DOHH2 (cell line): Measurements from ENCODE around the gene UQCC5.
A peak's percentile ranks its signal among the peaks of the same experiment; 100 is the strongest.

Experiments used
- H3F3A ChIP-seq: fragments of 200-600 bp; sonication (generic), shearing (Covaris generic); 2 replicates; pipeline ENCODE4 v1.6.0; 2016; ENCODE audit warnings: antibody characterized with exemption, mild to moderate bottlenecking; ENCODE audit not compliant: control insufficient read depth, insufficient read depth
- H3K27ac ChIP-seq: fragments of 200-600 bp; sonication (generic); 2 replicates; pipeline ENCODE4 v1.5.1; 2014; ENCODE audit warnings: low read depth, mild to moderate bottlenecking, low read length, moderate library complexity
- H3K27me3 ChIP-seq: fragments of 200-600 bp; sonication (generic); 2 replicates; pipeline ENCODE4 v1.6.1; 2014; ENCODE audit warnings: mild to moderate bottlenecking, low read length, mixed read lengths; ENCODE audit not compliant: control insufficient read depth
- H3K36me3 ChIP-seq: fragments of 200-600 bp; sonication (generic); 2 replicates; pipeline ENCODE4 v1.6.1; 2014; ENCODE audit warnings: mild to moderate bottlenecking, low read length, moderate library complexity, mixed read lengths; ENCODE audit not compliant: control insufficient read depth
- H3K4me1 ChIP-seq: fragments of 200-600 bp; sonication (generic); 2 replicates; pipeline ENCODE4 v1.6.1; 2014; ENCODE audit warnings: mild to moderate bottlenecking, low read length, mixed read lengths; ENCODE audit not compliant: control insufficient read depth
- H3K4me2 ChIP-seq: fragments of 200-600 bp; sonication (generic); 2 replicates; pipeline ENCODE4 v1.6.0; 2014; ENCODE audit warnings: mild to moderate bottlenecking, low read length, moderate library complexity
- H3K4me3 ChIP-seq: fragments of 200-600 bp; sonication (generic); 2 replicates; pipeline ENCODE4 v1.5.1; 2014; ENCODE audit warnings: mild to moderate bottlenecking, low read length, mixed read lengths
- H3K79me2 ChIP-seq: fragments of 200-600 bp; sonication (generic); 2 replicates; pipeline ENCODE4 v1.6.1; 2014; ENCODE audit warnings: mild to moderate bottlenecking, low read length, mixed read lengths; ENCODE audit not compliant: control insufficient read depth
- H3K9me2 ChIP-seq: fragments of 200-600 bp; sonication (generic); replicated peaks from 2 replicates; pipeline ENCODE4 v1.6.1; 2014; ENCODE audit warnings: mild to moderate bottlenecking, low read length, mixed read lengths; ENCODE audit not compliant: control insufficient read depth
- H3K9me3 ChIP-seq: fragments of 200-600 bp; sonication (generic); 2 replicates; pipeline ENCODE4 v1.6.1; 2014; ENCODE audit warnings: antibody characterized with exemption, low read length, mixed read lengths; ENCODE audit not compliant: control insufficient read depth, insufficient read depth
- H4K20me1 ChIP-seq: fragments of 200-600 bp; sonication (generic); 2 replicates; pipeline ENCODE4 v1.6.0; 2014; ENCODE audit warnings: low read depth, mild to moderate bottlenecking, antibody characterized with exemption, low read length, moderate library complexity; ENCODE audit not compliant: control insufficient read depth, insufficient read depth
- CTCF ChIP-seq: fragments of 200-600 bp; sonication (generic); IDR thresholded peaks from one replicate; pipeline ENCODE4 v1.5.1; 2014; ENCODE audit warnings: antibody characterized with exemption, mild to moderate bottlenecking, low read depth, low read length; ENCODE audit not compliant: poor library complexity, severe bottlenecking
- EZH2phosphoT487 ChIP-seq: fragments of 200-600 bp; sonication (generic); IDR thresholded peaks from 2 replicates; pipeline ENCODE4 v1.6.1; 2017; ENCODE audit warnings: borderline replicate concordance, mild to moderate bottlenecking, antibody characterized with exemption, low read length, moderate library complexity, mixed read lengths

UQCC5 gene

GRCh38 chr3:52506266-52506966 is 30.0 kb upstream of the UQCC5 start:
- no peaks in the 10 kb centered on the region for H3K36me3 ChIP-seq
- H3K9me3 ChIP-seq: no peaks in the 10 kb centered on the region
- no peaks in the 10 kb centered on the region for H3K4me1 ChIP-seq
- H3K4me2 ChIP-seq: no peak overlapping the region
- no peaks in the 10 kb centered on the region for H4K20me1 ChIP-seq
- H3F3A ChIP-seq: no peaks in the 10 kb centered on the region
- no peak overlapping the region for H3K27ac ChIP-seq
- H3K4me3 ChIP-seq: no peak overlapping the region
- H3K27me3 ChIP-seq: no peaks in the 10 kb centered on the region
- no peaks in the 10 kb centered on the region for H3K79me2 ChIP-seq
- TF ChIP-seq CTCF (no peak), EZH2phosphoT487 (no peak)
- H3K9me2 ChIP-seq: no peaks in the 10 kb centered on the region

GRCh38 chr3:52507359-52507758 is 29.0 kb upstream of the UQCC5 start:
- H3K4me2 ChIP-seq: no peak overlapping the region
- no peak overlapping the region for H3K27ac ChIP-seq
- H3K4me1 ChIP-seq: no peaks in the 10 kb centered on the region
- H3K36me3 ChIP-seq: no peaks in the 10 kb centered on the region
- H3K27me3 ChIP-seq: no peaks in the 10 kb centered on the region
- no peak overlapping the region for H3K4me3 ChIP-seq
- no peaks in the 10 kb centered on the region for H4K20me1 ChIP-seq
- no peaks in the 10 kb centered on the region for H3K79me2 ChIP-seq
- H3K9me3 ChIP-seq: no peaks in the 10 kb centered on the region
- TF ChIP-seq EZH2phosphoT487 (no peak), CTCF (no peak)
- H3F3A ChIP-seq: no peaks in the 10 kb centered on the region
- H3K9me2 ChIP-seq: no peaks in the 10 kb centered on the region

- Histone ChIP-seq H3K36me3 (no peaks in the 10 kb centered on the region), H3K9me2 (no peaks in the 10 kb centered on the region), H3K4me3 (no peak overlapping the region), H3F3A (no peaks in the 10 kb centered on the region), H4K20me1 (no peaks in the 10 kb centered on the region), H3K9me3 (no peaks in the 10 kb centered on the region), H3K4me2 (no peak overlapping the region), H3K27ac (no peak overlapping the region), H3K79me2 (no peaks in the 10 kb centered on the region), H3K27me3 (no peaks in the 10 kb centered on the region), H3K4me1 (no peaks in the 10 kb centered on the region)
- peak; percentile 51 for TF ChIP-seq CTCF
- no peak for TF ChIP-seq EZH2phosphoT487
These were observed 26.6 kb upstream of the UQCC5 start for GRCh38 chr3:52509753-52510328.
